ENCODE measurements around the gene DOCK9. TPM values are rescaled to one million over a fixed set of nuclear protein-coding genes. Genes with fewer than 3 reads are reported as not detected.

The DOCK9 gene
- total and polyA plus RNA-seq, 2 donors (not counting 1 experiment from before 2014, with no cell fraction given): 18.5 to 28.0 TPM

- H3K4me1 ChIP-seq (ENCODE audit: control insufficient read depth in 2 of 2, insufficient read depth in 2 of 2, low read length in 2 of 2): peaks cover 5 to 14% of the 10 kb centered on the region in 2 donors
Observed at GRCh38 chr13:98976338-98976737, 1.5 kb downstream of the DOCK9 start.

GRCh38 chr13:98975822-98976261 lies 2.0 kb downstream of the DOCK9 start:
- no peaks in the 10 kb centered on the region for H3K27me3 Mint-ChIP-seq

More at GRCh38 chr13:98976338-98976737, 1.5 kb downstream of the DOCK9 start:
- Histone ChIP-seq H2AFZ (ENCODE audit: insufficient read depth, low read depth, low read length, poor library complexity, severe bottlenecking) (no peak overlapping the region), H3K36me3 (replicated peaks in 1 of 2; ENCODE audit: control extremely low read depth in 1 of 2, control insufficient read depth in 1 of 2, extremely low read depth in 1 of 2, insufficient read depth in 2 of 2, low read length in 1 of 2) (no peaks in the 10 kb centered on the region), H3K9me3 (ENCODE audit: control extremely low read depth in 1 of 3, control insufficient read depth in 2 of 3, insufficient read depth in 1 of 3, low read length in 2 of 3) (no peaks in the 10 kb centered on the region), H3K4me2 (replicated peaks; ENCODE audit: low read depth, low read length, poor library complexity, severe bottlenecking) (no peak overlapping the region), H3K4me3 (ENCODE audit: control extremely low read depth in 1 of 5, extremely low read depth in 1 of 5, insufficient read depth in 1 of 5, low read depth in 2 of 5, low read length in 4 of 5) (no peak overlapping the region), H3K79me2 (ENCODE audit: control insufficient read depth, insufficient read depth, low read length) (no peaks in the 10 kb centered on the region), H3K9ac (ENCODE audit: low read length) (no peak overlapping the region), H4K20me1 (ENCODE audit: control insufficient read depth, insufficient read depth, low read length, poor library complexity, severe bottlenecking) (no peaks in the 10 kb centered on the region), H3K27ac (ENCODE audit: low read length in 2 of 2) (no peak overlapping the region), H3K27me3 (replicated peaks in 1 of 4; ENCODE audit: control extremely low read depth in 1 of 4, control insufficient read depth in 3 of 4, insufficient read depth in 4 of 4, low read length in 3 of 4) (no peaks in the 10 kb centered on the region)
- TF ChIP-seq CTCF (IDR thresholded peaks at IDR 0.05): no peak
- no peak for TF ChIP-seq EZH2 (IDR thresholded peaks at IDR 0.05; ENCODE audit: borderline replicate concordance, insufficient read depth, low read depth, low read length, poor library complexity, severe bottlenecking)
- CTCF ChIA-PET: interaction anchor here (1.4 kb wide), 1 partner anchor 134 kb away, joined by 3 read pairs; no protein-coding TSS in a partner anchor
- Mint-ChIP-seq H3K27ac (no peak overlapping the region), H3K4me3 (no peak overlapping the region), H3K4me1 (peaks cover 27% of the 10 kb centered on the region), H3K27me3 (no peaks in the 10 kb centered on the region), H3K9me3 (ENCODE audit: insufficient read depth) (no peaks in the 10 kb centered on the region)
- POLR2A ChIA-PET: no interaction called here
- intact Hi-C loops (cut with micrococcal nuclease): no loop called here
- DNase-seq (no peak), ATAC-seq (ENCODE audit: low read depth) (no peak)

More at GRCh38 chr13:98975822-98976261, 2.0 kb downstream of the DOCK9 start:
- Histone ChIP-seq H4K20me1 (ENCODE audit: control insufficient read depth, insufficient read depth, low read length, poor library complexity, severe bottlenecking) (no peaks in the 10 kb centered on the region), H3K4me3 (ENCODE audit: control extremely low read depth in 1 of 5, extremely low read depth in 1 of 5, insufficient read depth in 1 of 5, low read depth in 2 of 5, low read length in 4 of 5) (no peak overlapping the region), H3K27ac (ENCODE audit: low read length in 2 of 2) (no peak overlapping the region), H3K36me3 (replicated peaks in 1 of 2; ENCODE audit: control extremely low read depth in 1 of 2, control insufficient read depth in 1 of 2, extremely low read depth in 1 of 2, insufficient read depth in 2 of 2, low read length in 1 of 2) (no peaks in the 10 kb centered on the region), H3K4me1 (ENCODE audit: control insufficient read depth in 2 of 2, insufficient read depth in 2 of 2, low read length in 2 of 2) (peaks cover 5 to 14% of the 10 kb centered on the region in 2 donors), H2AFZ (ENCODE audit: insufficient read depth, low read depth, low read length, poor library complexity, severe bottlenecking) (no peak overlapping the region), H3K9ac (ENCODE audit: low read length) (no peak overlapping the region), H3K9me3 (ENCODE audit: control extremely low read depth in 1 of 3, control insufficient read depth in 2 of 3, insufficient read depth in 1 of 3, low read length in 2 of 3) (no peaks in the 10 kb centered on the region), H3K27me3 (replicated peaks in 1 of 4; ENCODE audit: control extremely low read depth in 1 of 4, control insufficient read depth in 3 of 4, insufficient read depth in 4 of 4, low read length in 3 of 4) (no peaks in the 10 kb centered on the region), H3K4me2 (replicated peaks; ENCODE audit: low read depth, low read length, poor library complexity, severe bottlenecking) (no peak overlapping the region), H3K79me2 (ENCODE audit: control insufficient read depth, insufficient read depth, low read length) (no peaks in the 10 kb centered on the region)
- 30% methylated on average over 3 of the region's 5 CpGs for WGBS (ENCODE audit: insufficient coverage)
- ChIA-PET CTCF (interaction anchor here (1.4 kb wide), 1 partner anchor 133 kb away, joined by 3 read pairs; no protein-coding TSS in a partner anchor), POLR2A (no interaction called here)
- ATAC-seq (ENCODE audit: low read depth): no peak
- peak overlapping the region; percentile 43 for H3K27ac Mint-ChIP-seq
- DNase-seq: no peak
- intact Hi-C loops (cut with micrococcal nuclease): no loop called here
- peaks cover 27% of the 10 kb centered on the region for H3K4me1 Mint-ChIP-seq
- no peaks in the 10 kb centered on the region for H3K9me3 Mint-ChIP-seq (ENCODE audit: insufficient read depth)
- TF ChIP-seq EZH2 (IDR thresholded peaks at IDR 0.05; ENCODE audit: borderline replicate concordance, insufficient read depth, low read depth, low read length, poor library complexity, severe bottlenecking): no peak
- TF ChIP-seq CTCF (IDR thresholded peaks at IDR 0.05): no peak
- no peak overlapping the region for H3K4me3 Mint-ChIP-seq
